GM19328 (cell line): ENCODE results near the gene PSIP1.
"Not testable (repeated sequence)": the region's sequence is repeated elsewhere in the genome, so short reads cannot be mapped to it uniquely, and the experiment has no call there.

Source experiments
- ATAC-seq: cut with Tn5 transposase; IDR thresholded peaks from one replicate; pipeline ENCODE4 v1.9.1; 2021; ENCODE audit warnings: mild to moderate bottlenecking, moderate library complexity; ENCODE audit not compliant: unreplicated experiment

The PSIP1 gene

DNA sequence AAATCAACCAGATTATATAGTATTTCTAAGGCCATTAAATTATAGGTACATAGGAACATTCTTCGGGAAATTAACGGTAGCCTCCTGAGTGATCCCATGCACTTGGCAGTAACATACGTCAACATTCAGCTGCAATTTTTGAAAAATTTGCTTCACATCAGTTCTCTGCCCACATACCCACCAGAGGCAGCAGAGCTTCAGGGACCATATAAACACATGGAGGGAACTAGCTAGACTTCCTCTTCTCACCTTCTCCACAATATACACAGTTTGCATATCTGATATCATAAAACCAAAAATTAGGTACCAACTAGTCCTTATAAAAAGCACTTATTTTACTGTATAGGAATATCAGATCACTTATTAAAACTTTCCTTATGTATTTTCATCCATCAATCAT is 4.8 kb downstream of the PSIP1 start:
- ATAC-seq = no peak

DNA sequence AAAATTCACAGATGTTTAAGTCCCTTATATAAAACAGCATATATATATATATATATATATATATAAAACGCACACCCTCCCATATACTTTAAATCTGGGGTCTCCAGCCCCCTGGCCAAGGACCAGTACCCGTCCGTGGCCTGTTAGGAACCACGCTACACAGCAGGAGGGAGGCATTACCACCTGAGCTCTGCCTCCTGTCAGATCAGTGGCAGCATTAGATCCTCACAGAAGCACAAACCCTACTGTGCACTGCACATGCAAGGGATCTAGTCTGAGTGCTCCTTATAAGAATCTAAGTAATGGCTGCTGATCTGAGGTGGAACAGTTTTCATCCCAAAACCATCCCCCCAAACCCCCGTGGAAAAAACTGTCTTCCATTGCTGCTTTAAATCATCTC is 9.0 kb downstream of the PSIP1 start:
- no peak for ATAC-seq

DNA sequence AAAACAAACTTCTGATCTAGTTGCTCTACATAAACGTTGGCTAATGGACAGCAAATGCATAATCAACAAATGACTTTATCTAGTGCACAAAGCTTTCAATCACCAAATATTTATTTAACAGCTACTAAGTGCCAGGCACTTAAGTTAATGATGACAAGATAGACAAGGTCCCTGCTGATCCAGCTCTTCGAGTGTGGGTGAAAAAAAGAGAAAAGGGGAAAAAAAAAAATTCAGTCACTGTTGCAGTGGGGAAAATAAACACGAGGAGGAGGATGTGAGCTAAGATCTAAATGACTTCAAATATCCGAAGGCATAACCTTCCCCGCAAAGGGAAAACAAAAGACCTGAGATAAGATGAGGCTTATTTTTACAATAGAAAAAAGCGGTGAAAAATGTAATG is 9.6 kb downstream of the PSIP1 start:
- ATAC-seq = no peak

DNA sequence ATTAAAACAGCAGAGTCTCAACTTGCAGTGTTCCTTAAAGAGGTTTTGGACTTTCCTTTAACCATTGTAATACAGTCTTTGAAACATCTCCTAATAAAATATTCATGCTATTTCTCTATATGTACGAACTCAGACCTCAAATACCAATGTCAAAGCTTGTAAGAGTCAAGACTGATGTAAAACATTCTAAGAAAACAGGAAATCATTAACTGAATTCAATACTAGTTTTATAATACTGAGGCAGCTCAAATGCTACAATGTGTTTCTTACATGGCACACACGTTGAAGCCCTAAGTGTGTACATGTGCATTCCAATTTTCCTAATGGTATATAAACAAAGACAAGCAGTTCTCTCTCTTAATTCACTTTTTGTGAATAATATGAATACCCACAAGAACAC is 11.6 kb downstream of the PSIP1 start:
- no peak for ATAC-seq

DNA sequence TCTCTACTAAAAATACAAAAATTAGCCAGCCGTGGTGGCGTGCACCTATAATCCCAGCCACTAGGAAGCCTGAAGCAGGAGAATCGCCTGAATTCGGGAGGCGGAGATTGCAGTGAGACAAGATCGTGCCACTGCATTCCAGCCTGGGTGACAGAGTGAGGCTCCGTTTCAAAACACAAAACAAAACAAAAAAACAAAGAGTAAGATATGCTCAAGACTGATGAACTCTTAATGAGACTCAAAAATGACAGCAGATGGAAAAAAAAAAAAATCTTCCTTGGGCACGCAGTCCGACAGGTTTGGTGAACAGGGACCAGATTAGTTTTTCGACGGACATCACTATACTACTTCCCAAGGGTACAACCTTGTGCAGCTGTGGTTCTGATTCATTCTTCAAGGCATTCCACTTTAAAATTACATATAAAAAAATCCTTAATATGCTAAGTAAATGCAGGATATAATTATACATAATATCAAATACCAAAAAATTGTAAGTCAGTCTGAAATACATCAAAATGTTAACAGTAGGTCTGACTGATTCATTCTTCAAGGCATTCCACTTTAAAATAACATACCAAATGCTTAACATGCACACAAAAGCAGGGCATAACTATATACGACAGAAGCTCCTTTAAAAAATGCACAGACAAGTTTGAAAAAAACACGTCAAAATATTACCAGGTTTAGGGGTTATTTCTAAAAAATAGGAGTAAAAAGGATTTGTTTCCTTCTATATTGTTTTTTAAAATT is 12.3 kb downstream of the PSIP1 start:
- ATAC-seq = no peak

DNA sequence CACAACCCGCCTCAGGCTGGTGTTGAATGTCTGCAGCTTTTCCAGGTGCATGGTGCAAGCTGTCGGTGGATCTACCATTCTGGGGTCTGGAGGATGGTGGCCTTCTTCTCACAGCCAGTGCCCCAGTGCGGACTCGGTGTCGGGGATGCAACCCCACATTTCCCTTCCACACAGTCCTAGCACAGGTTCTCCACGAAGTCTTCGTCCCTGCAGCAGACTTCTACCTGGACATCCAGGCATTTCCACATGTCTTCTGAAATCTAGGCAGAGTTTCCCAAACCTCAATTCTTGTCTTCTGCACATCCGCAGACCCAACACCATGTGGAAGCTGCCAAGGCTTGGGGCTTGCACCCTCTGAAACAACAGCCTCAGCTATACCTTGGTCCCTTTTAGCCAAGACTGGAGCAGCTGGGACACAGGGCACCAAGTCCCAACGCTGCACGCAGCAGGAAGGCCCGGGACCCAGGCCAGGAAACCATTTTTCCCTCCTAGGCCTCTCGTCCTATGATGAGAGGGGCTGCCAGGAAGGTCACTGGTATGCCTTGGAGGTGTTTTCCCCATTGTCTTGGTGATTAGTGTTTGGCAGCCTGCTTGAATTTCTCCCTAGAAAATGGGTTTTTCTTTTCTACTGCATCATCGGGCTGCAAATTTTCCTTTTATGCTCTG is 18.2 kb downstream of the PSIP1 start:
- no peak for ATAC-seq

DNA sequence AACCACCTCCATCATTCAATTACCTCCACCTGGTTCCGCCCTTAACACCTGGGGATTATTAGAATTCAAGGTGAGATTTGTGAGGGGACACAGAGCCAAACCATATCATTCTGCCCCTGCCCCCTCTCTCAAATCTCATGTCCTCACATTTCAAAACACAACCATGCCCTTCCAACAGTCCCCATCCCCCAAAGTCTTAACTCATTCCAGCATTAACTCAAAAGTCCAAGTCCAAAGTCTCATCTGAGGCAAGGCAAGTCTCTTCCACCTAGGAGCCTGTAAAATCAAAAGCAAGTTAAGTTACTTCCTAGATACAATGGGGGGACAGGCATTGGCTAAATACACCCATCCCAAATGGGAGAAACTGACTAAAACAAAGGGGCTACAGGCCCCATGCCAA is 18.8 kb downstream of the PSIP1 start:
- ATAC-seq = no peak

DNA sequence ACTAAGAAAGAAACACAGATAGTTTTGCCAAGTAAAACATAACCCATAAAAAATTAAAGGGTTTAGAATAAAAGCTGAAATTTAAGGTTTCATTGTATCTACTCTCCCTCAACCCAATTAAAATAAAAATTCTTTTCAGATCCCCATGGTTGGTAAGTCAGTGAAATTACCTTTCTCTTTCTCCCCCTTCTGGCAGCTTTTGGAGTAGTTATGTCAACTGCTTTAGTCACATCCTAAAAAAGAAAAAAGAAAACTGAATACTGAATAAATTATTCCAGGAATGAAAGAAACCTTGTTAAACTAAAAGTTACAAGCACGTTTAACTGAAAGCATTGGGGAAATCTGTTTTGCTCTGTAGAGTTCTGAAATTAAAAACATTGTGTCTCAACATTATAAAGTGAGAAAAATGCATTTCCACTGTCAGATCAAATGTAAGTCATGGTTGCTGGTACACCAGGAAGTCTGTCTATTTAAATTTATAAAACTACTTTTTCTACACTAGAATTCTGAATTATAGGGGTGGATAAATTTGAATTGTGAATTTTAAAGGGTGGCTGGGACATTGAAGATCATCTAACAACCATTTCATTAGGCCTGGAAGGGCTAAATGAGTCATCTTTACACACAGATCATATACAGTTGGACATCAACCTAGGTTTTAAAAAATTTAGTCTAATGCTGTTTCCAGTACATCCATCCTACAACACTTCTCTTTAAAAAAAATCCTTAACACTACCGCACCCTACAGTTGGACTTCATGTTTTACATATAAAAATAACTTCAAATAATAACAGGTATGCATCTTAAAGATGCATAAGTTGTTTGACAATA is 24.7 kb downstream of the PSIP1 start:
- no peak for ATAC-seq

DNA sequence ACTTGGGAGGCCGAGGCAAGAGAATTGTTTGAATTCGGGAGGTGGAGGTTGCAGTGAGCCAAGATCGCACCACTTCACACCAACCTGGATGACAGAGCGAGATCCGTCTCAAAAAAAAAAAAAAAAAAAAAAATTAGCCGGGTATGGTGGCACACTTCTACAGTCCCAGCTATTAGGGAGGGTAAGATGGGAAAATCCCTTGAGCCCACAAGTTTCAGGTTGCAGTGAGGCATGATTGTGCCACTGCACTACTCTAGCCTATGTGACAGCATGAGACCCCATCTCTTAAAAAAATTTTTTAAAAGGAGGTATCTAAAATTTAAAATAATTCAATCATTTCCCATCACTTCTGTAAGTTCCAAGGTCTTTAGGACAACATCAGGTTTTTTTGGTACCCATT is 26.0 kb downstream of the PSIP1 start:
- no peak for ATAC-seq

DNA sequence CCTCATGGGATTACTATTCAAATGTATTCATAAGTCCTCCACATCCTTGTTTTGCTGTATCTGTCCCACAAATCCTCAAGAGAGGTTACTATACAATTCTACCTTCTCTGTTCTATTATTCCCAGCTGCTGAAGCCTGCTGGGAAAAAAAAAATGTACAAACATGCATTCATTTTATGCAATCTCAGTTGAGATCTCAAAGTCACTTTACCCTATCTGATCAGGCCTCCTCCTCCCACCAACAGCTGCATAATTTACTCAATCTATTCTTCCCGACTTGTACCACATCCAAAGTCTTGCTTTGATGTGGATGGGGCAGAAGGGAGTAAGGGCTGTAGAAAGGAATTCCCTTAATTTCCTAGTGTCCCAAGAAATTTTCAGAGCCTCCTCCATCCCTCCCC is 28.6 kb downstream of the PSIP1 start:
- ATAC-seq = no peak

DNA sequence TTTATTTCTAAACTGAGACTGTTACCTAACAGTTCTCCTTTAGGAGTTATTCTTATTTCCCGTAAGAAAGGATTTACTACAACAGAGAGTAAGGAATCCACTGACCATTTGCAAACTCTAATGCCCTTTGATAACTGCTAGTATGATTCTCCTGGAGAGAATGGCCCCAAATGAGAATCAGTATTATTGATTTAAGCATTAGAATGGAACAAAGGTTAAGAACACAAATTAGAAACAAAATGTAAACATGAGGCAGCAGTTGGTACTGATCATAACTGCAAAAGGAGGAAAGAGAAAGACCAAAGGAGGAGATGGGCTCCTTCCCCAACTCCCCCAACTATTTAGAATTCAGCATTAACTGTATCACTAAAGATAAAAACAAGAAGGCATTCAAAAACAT is 30.7 kb downstream of the PSIP1 start:
- ATAC-seq = no peak

DNA sequence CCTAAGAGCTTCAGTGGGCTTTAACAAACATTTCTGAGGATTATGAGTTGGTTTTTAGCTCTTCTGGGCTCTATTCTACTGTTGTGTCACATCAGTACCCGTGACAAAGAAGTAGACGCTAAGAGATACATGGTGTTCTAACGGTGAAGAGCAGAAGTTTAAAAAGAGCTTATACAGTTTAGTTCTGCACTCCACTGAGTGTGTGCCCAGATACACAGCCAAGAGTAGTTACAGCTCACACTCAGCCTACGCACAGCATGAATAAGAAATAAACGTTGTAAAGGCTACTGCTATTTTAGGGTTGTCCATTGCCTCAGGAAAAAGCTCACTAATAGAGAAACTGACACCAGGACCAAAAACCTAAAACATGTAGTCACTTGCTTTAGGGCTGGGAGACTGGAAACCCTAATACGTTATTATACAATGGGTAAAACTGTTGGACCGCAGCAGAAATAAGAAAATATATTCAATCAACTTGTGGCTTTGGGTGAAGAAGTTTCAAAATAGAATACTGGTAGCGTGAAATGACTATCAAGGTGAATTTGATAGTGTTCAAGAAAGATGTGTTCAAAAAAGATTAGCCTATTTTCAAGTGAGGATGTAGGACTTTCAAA is 34.7 kb downstream of the PSIP1 start:
- no peak for ATAC-seq

DNA sequence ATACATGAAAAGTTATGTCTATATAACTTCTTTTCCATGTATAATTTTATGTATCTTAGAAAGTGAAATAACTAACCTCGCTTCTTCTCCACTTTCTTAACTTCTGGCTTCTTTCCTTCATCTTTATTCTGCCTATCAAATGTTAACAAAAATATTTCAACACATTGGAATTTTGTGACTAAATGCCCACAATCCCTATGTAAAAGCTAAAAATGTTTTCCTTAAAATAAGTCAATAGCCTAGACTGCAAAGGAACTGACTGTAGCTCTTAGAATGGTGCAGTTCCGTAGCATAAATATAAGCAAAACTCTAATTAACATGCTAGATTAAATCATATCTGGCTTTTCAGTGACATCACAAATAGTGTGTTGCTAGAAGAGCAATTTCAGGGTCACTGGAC is 40.9 kb downstream of the PSIP1 start:
- ATAC-seq = no peak

DNA sequence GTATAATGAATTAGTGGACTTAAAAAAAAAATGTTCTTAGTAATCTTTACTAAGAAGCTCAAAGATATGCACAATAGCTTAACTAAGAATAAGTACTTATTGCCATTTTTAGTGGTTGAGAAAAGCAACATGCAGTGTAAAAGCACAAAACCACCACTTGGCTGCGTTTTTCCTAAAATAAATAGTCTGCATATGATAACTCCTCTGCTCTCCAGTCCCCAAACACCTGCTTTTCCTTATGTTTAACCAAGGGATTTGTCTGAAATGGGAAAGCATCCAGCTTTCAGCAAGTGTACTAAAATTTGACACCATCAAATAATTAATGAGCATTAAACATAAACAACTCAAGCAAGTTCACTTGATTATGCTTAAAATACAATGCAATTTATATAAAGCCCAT is 41.4 kb downstream of the PSIP1 start:
- ATAC-seq = no peak

DNA sequence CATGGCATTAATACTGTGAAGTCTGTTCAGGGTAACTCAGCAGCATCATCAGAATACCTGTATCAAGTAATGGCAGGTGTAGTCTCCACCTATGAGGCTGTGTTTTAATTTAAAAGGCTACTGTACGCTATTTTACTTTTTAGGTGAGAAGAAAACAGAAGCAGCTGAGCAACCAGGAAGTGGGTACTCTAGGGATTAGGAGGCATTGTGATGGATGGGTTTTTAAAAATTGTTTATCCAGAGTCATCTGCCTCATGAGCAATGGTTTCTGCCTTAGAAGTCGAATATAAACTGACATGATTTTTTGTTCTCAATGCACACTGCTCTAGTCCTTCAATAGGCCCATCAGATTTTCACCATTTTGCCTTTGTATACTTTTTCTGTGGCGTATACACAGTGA is 42.6 kb downstream of the PSIP1 start:
- ATAC-seq = no peak

DNA sequence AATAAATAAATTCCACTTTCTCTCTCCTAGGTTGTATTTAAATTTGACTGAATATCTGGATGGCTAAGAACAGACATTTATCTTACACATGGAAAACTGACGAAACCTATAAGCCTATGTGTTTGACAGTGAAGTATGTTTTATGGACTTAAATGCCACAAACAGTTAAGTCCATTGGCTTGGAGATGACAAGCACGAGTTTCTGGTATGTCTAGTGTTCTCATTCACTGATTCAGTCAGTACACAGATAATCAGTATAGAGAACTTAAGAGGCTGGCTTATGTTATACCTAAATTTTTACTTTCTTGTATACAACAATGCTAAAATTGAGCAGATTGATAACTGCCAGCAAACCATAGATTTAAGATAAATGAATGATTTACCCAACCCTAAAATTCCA is 49.2 kb downstream of the PSIP1 start:
- ATAC-seq = no peak

DNA sequence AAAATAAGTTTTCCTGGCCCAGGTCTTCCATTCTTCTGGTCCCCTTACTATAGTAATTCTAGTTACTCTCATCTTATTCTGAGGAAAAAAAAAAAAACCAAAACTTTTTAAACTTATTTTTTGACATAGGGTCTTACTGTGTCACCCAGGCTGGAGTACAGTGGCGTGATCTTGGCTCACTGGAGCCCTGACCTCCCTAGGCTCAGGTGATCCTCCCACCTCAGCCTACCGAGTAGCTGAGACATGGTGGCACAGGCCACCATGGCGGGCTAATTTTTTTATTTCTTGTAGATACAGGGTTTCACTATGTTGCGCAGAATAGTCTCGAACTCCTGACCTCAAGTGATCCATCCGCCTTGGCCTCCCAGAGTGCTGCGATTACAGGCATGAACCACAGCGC is 49.7 kb downstream of the PSIP1 start:
- no peak for ATAC-seq

DNA sequence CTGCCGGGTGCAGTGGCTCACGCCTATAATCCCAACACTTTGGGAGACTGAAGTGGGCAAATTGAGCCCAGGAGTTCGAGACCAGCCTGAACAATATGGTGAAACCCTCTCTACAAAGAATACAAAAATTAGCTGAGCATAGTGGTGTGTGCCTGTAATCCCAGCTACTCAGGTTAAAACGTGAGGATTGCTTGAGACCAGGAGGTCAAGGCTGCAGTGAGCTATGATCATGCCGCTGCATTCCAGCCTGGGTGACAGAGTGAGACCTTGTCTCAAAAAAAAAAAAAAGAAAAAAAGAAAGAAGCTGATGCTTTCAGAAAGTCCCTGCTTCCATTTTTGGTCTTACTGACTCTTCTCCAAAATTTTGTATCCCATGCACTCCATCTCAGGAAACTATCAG is 56.8 kb downstream of the PSIP1 start:
- no peak for ATAC-seq

DNA sequence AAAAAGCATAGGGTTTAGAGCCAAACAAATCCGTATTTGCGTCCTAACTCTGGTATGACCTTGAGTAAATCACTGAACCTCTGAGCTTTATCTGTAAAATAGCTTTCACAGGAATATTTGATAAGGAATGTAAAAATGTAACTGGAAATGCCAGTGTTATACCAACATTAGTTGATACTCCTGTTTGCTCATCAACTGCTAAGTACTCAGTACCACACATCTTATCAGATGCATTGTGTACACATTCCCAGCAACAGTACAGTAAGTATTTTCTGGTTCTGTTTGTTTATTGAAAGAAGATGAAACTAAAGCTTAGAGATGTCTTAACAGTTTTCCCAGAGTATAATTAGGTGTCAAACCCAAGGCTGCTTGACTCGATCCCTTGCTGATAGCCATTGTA is 66.6 kb downstream of the PSIP1 start:
- ATAC-seq = no peak

DNA sequence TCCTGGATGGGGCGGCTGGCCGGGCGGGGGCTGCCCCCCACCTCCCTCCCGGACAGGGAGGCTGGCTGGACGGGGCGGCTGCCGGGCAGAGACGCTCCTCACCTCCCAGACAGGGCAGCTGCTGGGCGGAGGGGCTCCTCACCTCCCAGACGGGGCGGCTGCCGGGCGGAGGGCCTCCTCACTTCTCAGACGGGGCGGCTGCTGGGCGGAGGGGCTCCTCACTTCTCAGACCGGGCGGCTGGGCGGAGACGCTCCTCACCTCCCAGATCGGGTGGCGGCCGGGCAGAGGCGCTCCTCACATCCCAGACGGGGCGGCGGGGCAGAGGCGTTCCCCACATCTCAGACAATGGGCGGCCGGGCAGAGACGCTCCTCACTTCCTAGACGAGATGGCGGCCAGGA is 68.5 kb downstream of the PSIP1 start:
- ATAC-seq = not testable (repeated sequence)

DNA sequence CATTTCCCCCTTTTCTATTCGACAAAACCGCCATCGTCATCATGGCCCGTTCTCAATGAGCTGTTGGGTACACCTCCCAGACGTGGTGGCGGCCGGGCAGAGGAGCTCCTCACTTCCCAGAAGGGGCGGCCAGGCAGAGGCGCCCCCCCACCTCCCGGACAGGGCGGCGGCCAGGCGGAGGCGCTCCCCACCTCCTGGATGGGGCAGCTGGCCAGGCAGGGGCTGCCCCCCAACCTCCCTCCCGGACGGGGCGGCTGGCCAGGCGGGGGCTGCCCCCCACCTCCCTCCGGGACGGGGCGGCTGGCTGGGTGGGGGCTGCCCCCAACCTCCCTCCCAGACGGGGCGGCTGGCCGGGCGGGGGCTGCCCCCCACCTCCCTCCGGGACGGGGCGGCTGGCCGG is 68.9 kb downstream of the PSIP1 start:
- not testable (repeated sequence) for ATAC-seq

DNA sequence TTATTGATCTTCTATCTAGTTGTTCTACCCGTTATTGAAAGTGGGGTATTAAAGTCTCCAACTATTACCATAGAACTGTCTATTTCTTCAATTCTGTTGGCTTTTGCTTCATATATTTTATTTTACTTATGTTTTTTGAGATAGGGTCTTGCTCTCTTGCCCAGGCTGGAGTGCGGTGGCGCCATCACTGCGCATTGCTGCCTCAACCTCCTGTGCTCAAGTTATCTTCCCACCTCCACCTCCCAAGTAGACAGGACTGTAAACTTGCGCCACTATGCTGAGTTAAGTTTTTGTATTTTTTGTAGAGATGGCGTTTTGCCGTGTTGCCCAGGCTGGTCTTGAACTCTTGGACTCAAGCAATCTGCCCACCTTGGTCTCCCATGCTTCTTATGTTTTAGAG is 71.9 kb downstream of the PSIP1 start:
- ATAC-seq = no peak
